ENCODE measurements around the gene GAB2.

DNA sequence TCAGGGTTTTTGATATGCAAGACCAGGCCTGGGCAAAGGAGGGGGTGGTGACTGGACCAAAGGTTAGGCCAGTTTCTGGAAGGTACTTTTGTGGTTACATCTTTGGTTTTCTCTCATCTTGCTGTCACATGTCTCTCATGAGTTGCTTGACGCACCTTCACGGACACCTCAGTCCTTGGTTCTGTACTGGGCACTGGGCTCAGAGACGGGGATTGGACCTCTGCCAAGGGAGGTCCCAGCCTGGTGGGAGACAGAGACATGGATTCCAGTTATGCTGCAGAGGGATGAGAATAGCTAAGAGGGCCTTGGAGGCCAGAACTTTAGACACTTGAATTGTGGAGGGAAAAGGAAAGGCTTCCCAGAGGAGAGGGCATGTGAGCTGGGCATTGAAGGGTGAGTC, 227.2 kb downstream of the GAB2 start:
- TF ChIP-seq, protein P1, sequence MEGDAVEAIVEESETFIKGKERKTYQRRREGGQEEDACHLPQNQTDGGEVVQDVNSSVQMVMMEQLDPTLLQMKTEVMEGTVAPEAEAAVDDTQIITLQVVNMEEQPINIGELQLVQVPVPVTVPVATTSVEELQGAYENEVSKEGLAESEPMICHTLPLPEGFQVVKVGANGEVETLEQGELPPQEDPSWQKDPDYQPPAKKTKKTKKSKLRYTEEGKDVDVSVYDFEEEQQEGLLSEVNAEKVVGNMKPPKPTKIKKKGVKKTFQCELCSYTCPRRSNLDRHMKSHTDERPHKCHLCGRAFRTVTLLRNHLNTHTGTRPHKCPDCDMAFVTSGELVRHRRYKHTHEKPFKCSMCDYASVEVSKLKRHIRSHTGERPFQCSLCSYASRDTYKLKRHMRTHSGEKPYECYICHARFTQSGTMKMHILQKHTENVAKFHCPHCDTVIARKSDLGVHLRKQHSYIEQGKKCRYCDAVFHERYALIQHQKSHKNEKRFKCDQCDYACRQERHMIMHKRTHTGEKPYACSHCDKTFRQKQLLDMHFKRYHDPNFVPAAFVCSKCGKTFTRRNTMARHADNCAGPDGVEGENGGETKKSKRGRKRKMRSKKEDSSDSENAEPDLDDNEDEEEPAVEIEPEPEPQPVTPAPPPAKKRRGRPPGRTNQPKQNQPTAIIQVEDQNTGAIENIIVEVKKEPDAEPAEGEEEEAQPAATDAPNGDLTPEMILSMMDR (IDR thresholded peaks at IDR 0.05; ENCODE audit: poor library complexity): no peak
- no peak for TF ChIP-seq EZH2 (IDR thresholded peaks at IDR 0.05; ENCODE audit: borderline replicate concordance)
- TF ChIP-seq EZH2phosphoT487 (IDR thresholded peaks at IDR 0.05; ENCODE audit: low read depth, severe bottlenecking, unreplicated experiment): no peak

Data from hepatocyte (in vitro differentiated cells).